Mesendoderm (in vitro differentiated cells): Measurements from ENCODE around the gene SMC5.

Experiments
- DNase-seq: peaks from one replicate; pipeline ENCODE4 v3.0.0; 2013
- H2AK5ac ChIP-seq: 2 replicates; pipeline ENCODE4 v1.6.1; 2013; ENCODE audit warnings: low read length, inconsistent platforms
- H2BK120ac ChIP-seq: 2 replicates; pipeline ENCODE4 v1.6.1; 2013; ENCODE audit warnings: low read depth, mild to moderate bottlenecking, low read length, moderate library complexity, mixed read lengths
- H2BK15ac ChIP-seq: replicated peaks from 2 replicates; pipeline ENCODE4 v1.6.1; 2013; ENCODE audit warnings: low read depth, mild to moderate bottlenecking, moderate library complexity
- H2BK5ac ChIP-seq: 2 replicates; pipeline ENCODE4 v1.6.1; 2013; ENCODE audit warnings: low read length, inconsistent platforms
- H3K18ac ChIP-seq: 2 replicates; pipeline ENCODE4 v1.6.1; 2013; ENCODE audit warnings: mild to moderate bottlenecking, low read length, mixed read lengths
- H3K23ac ChIP-seq: one replicate; pipeline ENCODE4 v1.6.1; 2013; ENCODE audit warnings: low read length
- H3K27ac ChIP-seq: 2 replicates; pipeline ENCODE4 v1.5.1; 2013; ENCODE audit warnings: low read depth, mild to moderate bottlenecking, inconsistent platforms, low read length, moderate library complexity
- H3K27me3 ChIP-seq: 2 replicates; pipeline ENCODE4 v1.6.1; 2013; ENCODE audit warnings: low read length, control low read depth, mild to moderate bottlenecking, inconsistent platforms; ENCODE audit not compliant: insufficient read depth, poor library complexity
- H3K36me3 ChIP-seq: 2 replicates; pipeline ENCODE4 v1.6.1; 2013; ENCODE audit warnings: low read length, inconsistent platforms; ENCODE audit not compliant: control insufficient read depth, insufficient read depth
- H3K4ac ChIP-seq: one replicate; pipeline ENCODE4 v1.6.1; 2013; ENCODE audit warnings: low read depth, mild to moderate bottlenecking, low read length, moderate library complexity
- H3K4me1 ChIP-seq: 2 replicates; pipeline ENCODE4 v1.6.1; 2013; ENCODE audit warnings: low read depth, low read length, inconsistent platforms; ENCODE audit not compliant: control insufficient read depth
- H3K4me2 ChIP-seq: 2 replicates; pipeline ENCODE4 v1.6.1; 2013; ENCODE audit warnings: low read length
- H3K4me3 ChIP-seq: 2 replicates; pipeline ENCODE4 v1.5.1; 2013; ENCODE audit warnings: mild to moderate bottlenecking, low read length
- H3K56ac ChIP-seq: one replicate; pipeline ENCODE4 v1.6.1; 2013; ENCODE audit warnings: low read length
- H3K79me1 ChIP-seq: 2 replicates; pipeline ENCODE4 v1.6.1; 2013; ENCODE audit warnings: low read length, inconsistent platforms
- H3K79me2 ChIP-seq: 2 replicates; pipeline ENCODE4 v1.6.1; 2013; ENCODE audit warnings: mild to moderate bottlenecking, low read length; ENCODE audit not compliant: control insufficient read depth, insufficient read depth
- H3K9ac ChIP-seq: 2 replicates; pipeline ENCODE4 v1.6.1; 2013; ENCODE audit warnings: low read length, inconsistent platforms
- H4K5ac ChIP-seq: one replicate; pipeline ENCODE4 v1.6.1; 2013; ENCODE audit warnings: low read length
- H4K8ac ChIP-seq: one replicate; pipeline ENCODE4 v1.6.1; 2013; ENCODE audit warnings: low read depth, mild to moderate bottlenecking, control low read depth, low read length, moderate library complexity
- WGBS: extraction: QIAGEN DNeasy Blood & Tissue Kit; methylation state at CpG from one replicate; pipeline ENCODE4 v1.1.7; 2013; ENCODE audit warnings: low lambda C conversion rate, missing lambda C conversion rate; ENCODE audit not compliant: insufficient coverage; ENCODE audit errors: extremely low coverage; 5-methylcytosine and 5-hydroxymethylcytosine counted together

The SMC5 gene

DNA sequence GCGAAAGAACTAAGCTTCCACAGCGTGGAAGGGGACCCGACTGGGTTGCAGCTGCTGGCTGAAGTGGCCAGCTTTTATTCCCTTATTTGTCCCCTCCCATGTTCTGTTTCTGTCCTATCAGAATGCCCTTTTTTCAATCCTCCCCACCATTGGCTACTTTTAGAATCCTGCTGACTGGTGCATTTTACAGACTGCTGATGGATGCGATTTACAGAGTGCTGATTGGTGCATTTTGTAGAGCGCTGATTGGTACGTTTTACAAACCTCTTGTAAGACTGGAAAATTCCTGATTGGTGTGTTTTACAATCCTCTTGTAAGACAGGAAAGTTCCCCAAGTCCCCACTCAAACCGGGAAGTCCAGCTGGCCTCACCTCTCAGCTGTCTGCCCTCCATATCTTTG lies 105.0 kb downstream of the SMC5 start:
- Histone ChIP-seq H3K4me2 (no peak overlapping the region), H3K27me3 (no peaks in the 10 kb centered on the region), H3K56ac (no peak overlapping the region), H3K79me2 (no peaks in the 10 kb centered on the region), H2AK5ac (no peak overlapping the region), H3K4me3 (no peak overlapping the region), H3K23ac (no peak overlapping the region), H3K36me3 (no peaks in the 10 kb centered on the region), H3K79me1 (no peaks in the 10 kb centered on the region), H2BK15ac (no peak overlapping the region), H2BK5ac (no peak overlapping the region), H3K4ac (no peak overlapping the region), H3K9ac (no peak overlapping the region), H3K27ac (no peak overlapping the region), H3K18ac (no peak overlapping the region), H3K4me1 (no peaks in the 10 kb centered on the region), H4K8ac (no peak overlapping the region), H2BK120ac (no peak overlapping the region), H4K5ac (no peak overlapping the region)
- no CpG with 5 or more reads among the region's 7 CpGs for WGBS
- DNase-seq = no peak

DNA sequence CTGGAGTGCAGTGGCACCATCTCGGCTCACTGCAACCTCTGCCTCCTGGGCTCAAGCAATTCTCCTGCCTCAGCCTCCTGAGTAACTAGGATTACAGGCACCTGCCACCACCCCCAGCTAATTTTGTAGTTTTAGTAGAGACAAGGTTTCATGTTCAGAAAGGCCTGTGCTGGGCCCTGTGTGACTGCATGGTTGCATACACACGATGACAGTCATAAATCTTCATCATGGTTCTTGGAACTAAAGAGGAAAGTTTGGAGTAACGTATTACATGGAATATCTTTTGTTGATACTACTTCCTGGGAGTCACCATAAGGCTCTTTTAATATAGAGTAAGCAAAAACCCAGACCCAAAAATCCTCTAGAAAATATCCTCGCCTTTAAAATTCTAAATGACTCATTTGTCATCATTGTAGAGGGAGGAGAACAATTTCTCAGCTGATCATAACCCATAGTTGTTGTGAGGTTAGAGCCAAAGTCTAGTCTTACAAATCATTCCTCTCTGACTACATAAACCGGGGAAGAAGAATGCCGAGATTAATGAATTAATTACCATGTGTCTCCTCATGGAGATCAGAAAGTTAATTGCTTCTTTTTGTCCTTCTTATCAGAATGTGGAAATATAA lies 108.6 kb downstream of the SMC5 start:
- Histone ChIP-seq H3K79me2 (no peaks in the 10 kb centered on the region), H2BK5ac (no peak overlapping the region), H4K5ac (no peak overlapping the region), H3K9ac (no peak overlapping the region), H3K23ac (no peak overlapping the region), H3K56ac (no peak overlapping the region), H3K4me3 (no peak overlapping the region), H3K4ac (no peak overlapping the region), H3K4me2 (no peak overlapping the region), H3K18ac (no peak overlapping the region), H3K27ac (no peak overlapping the region), H2BK15ac (no peak overlapping the region), H3K4me1 (no peaks in the 10 kb centered on the region), H3K36me3 (no peaks in the 10 kb centered on the region), H2AK5ac (no peak overlapping the region), H4K8ac (no peak overlapping the region), H3K79me1 (no peaks in the 10 kb centered on the region), H3K27me3 (no peaks in the 10 kb centered on the region), H2BK120ac (no peak overlapping the region)
- WGBS = no CpG with 5 or more reads among the region's 6 CpGs
- DNase-seq = no peak

DNA sequence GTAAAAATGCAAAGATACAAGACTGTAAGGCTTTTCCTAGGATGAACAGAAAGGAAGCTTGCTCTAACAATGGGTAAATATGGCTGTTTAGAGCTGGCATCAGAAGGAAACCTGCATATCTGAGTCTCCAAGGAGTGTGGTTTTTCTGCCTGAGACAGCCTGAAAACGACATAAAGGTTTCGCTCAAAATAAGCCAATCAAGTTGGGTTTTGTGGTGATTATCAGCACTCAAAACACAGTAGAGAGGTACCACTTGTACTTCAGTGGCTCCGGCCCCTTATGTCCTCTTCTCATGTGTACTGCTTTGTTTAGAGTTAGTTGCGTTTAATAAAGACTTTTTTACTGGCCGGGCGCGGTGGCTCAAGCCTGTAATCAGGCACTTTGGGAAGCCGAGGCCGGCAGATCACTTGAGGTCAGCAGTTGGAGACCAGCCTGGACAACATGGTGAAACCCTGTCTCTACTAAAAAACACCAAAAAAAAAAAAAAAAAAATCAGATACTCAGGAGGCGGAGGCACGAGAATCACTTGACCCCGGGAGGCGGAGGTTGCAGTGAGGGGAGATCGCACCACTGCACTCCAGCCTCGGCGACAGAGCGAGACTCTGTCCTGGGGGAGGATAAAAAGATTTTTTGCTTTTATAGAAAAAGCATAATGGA lies 116.3 kb downstream of the SMC5 start:
- H3K4me2 ChIP-seq = no peak overlapping the region
- DNase-seq = no peak
- H3K36me3 ChIP-seq = no peaks in the 10 kb centered on the region
- no peak overlapping the region for H3K18ac ChIP-seq
- H2BK5ac ChIP-seq = no peak overlapping the region
- no peak overlapping the region for H2BK120ac ChIP-seq
- no peak overlapping the region for H4K5ac ChIP-seq
- no peaks in the 10 kb centered on the region for H3K79me2 ChIP-seq
- no peaks in the 10 kb centered on the region for H3K27me3 ChIP-seq
- no peak overlapping the region for H3K23ac ChIP-seq
- no CpG with 5 or more reads among the region's 17 CpGs for WGBS
- no peaks in the 10 kb centered on the region for H3K4me1 ChIP-seq
- no peak overlapping the region for H4K8ac ChIP-seq
- H2AK5ac ChIP-seq = no peak overlapping the region
- H3K79me1 ChIP-seq = no peaks in the 10 kb centered on the region
- no peak overlapping the region for H3K4ac ChIP-seq
- H2BK15ac ChIP-seq = no peak overlapping the region
- no peak overlapping the region for H3K27ac ChIP-seq
- H3K56ac ChIP-seq = no peak overlapping the region
- no peak overlapping the region for H3K9ac ChIP-seq
- no peak overlapping the region for H3K4me3 ChIP-seq

DNA sequence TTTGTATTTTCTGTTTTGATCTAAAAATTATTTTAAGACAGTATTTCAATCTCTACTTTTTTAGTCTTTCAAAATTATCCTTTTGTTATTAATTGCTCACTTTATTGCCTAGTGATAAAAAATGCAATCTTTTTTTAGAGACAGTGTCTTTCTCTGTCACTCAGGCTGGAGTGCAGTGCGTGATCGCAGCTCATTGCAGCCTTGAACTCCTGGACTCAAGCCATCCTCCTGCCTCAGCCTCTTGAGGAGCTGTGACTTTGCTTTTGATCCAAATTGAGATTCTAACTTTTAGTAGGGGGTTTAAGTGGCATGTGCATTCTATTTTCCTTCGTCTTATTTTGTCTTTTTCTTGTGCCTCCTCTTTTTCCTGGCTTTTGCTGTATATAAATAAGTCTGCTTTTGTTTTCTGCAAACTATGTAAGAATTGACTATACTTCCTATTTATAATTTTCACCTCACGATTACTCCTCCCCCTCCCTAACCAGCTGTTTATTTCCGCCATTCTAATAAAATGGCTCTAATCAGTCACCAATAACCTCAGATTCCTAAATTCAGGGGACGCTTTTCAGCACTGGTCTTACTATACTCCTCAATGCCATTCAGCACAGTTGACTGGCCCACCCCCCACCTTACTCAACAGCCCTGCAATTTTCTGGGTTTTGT lies 123.4 kb downstream of the SMC5 start:
- H3K27ac ChIP-seq = no peak overlapping the region
- H2AK5ac ChIP-seq = no peak overlapping the region
- no peak overlapping the region for H4K5ac ChIP-seq
- H3K18ac ChIP-seq = no peak overlapping the region
- H3K56ac ChIP-seq = no peak overlapping the region
- no peaks in the 10 kb centered on the region for H3K4me1 ChIP-seq
- no peak overlapping the region for H3K23ac ChIP-seq
- H3K79me2 ChIP-seq = no peaks in the 10 kb centered on the region
- no peaks in the 10 kb centered on the region for H3K79me1 ChIP-seq
- WGBS = 100% methylated on average over 2 of the region's 6 CpGs
- DNase-seq = no peak
- H3K27me3 ChIP-seq = no peaks in the 10 kb centered on the region
- no peak overlapping the region for H4K8ac ChIP-seq
- H3K9ac ChIP-seq = no peak overlapping the region
- no peak overlapping the region for H3K4me2 ChIP-seq
- no peak overlapping the region for H3K4me3 ChIP-seq
- no peak overlapping the region for H2BK15ac ChIP-seq
- H3K4ac ChIP-seq = no peak overlapping the region
- no peaks in the 10 kb centered on the region for H3K36me3 ChIP-seq
- H2BK5ac ChIP-seq = no peak overlapping the region
- no peak overlapping the region for H2BK120ac ChIP-seq

DNA sequence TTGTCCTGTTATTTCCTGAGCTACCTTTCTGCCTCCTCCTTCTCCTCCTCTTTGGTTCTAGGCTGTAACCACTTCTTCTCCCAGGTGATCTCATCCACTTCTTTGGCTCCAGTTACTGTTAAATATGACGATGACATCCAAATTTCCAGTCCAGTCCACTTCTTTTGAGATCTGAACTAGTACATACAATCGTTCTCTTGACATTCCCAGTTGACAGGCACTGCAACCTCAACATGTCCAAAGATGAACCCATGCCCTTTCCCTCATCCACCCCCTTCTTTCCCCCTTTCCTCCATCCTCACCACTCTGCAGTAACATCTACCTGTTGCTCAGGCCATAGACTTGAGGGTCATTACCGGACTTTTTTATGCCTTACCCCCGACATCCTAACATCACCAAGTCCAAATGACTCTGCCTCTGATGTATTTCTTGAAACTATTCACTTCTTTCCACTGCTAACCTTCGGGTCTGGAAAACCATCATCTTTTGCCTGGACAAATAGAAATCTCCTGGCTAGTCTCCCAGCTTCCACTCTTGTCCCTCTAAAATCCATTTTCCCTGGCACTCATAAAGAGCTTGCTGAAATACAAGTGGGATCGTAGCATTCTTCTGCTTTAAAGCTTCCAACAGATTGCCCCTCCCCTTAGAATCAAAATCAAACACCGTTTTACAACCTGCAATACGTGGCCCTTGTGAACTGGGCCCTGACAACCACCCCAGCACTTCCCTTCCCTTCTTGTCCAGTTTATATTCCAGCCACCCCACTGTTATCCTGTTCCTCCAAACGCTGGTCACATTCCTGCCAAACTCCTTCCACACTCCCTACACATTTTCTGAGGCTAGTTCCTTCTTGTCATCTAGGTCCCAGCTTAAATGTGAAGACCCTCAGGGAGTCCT lies 124.2 kb downstream of the SMC5 start:
- Histone ChIP-seq H2AK5ac (no peak overlapping the region), H3K27me3 (no peaks in the 10 kb centered on the region), H3K9ac (no peak overlapping the region), H2BK120ac (no peak overlapping the region), H3K79me1 (no peaks in the 10 kb centered on the region), H3K23ac (no peak overlapping the region), H3K18ac (no peak overlapping the region), H3K56ac (no peak overlapping the region), H3K4me3 (no peak overlapping the region), H3K36me3 (no peaks in the 10 kb centered on the region), H2BK15ac (no peak overlapping the region), H4K8ac (no peak overlapping the region), H3K27ac (no peak overlapping the region), H2BK5ac (no peak overlapping the region), H3K4me2 (no peak overlapping the region), H3K4me1 (no peaks in the 10 kb centered on the region), H3K4ac (no peak overlapping the region), H4K5ac (no peak overlapping the region), H3K79me2 (no peaks in the 10 kb centered on the region)
- DNase-seq = no peak
- no CpG with 5 or more reads among the region's 9 CpGs for WGBS
